Measurements from ENCODE around the gene LYST. TPM values are rescaled to one million over a fixed set of nuclear protein-coding genes. Genes with fewer than 3 reads are reported as not detected.

Gene LYST
- total and polyA plus RNA-seq, 2 of the 8 experiments (the other 6 are each of a cell fraction or from before 2014, with no cell fraction given): 0.29 to 0.58 TPM

DNA sequence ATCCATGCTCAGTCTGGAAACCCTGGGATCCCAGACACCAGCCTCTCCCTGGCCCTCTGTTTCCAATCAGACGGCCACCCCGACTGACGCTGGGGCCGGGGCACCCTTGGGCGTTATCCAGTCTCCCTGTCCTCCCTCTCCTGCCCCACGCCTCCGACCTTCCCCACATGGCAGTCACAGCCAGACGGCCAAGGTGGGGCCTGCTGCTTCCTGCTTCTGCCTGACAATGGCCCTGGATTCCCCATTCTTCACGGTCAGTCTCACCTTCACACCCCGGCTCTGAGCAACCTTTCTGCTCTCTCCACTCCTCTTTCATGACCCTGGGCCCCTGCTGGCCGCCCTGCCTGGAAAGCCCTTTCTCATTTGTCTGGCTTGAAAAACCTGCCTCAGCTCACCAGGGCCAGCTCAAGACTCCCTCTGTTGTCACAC lies 223.7 kb downstream of the LYST start:
- H3K4ac ChIP-seq (replicated peaks; ENCODE audit: insufficient read length, low read depth, low read length): no peak overlapping the region
- peak overlapping the region; percentile 41 for H2BK5ac ChIP-seq (ENCODE audit: low read depth, low read length)
- no peak overlapping the region; a peak in 1 of 8 replicates for H3K4me3 ChIP-seq (ENCODE audit: extremely low read depth in 1 of 4, insufficient read depth in 2 of 4, low read depth in 3 of 4, low read length in 4 of 4)
- POLR2A ChIA-PET (ENCODE audit: partially characterized antibody): interaction anchor here (1.4 to 1.6 kb wide), 2 partner anchors 8 to 9 kb away, joined by 3 to 4 read pairs; no protein-coding TSS in a partner anchor
- H4K8ac ChIP-seq (ENCODE audit: extremely low read depth, insufficient read depth, low read length): no peak overlapping the region
- no peaks in the 10 kb centered on the region for H3K36me3 ChIP-seq (ENCODE audit: control insufficient read depth in 2 of 4, insufficient read depth in 4 of 4, low read length in 3 of 4)
- peak overlapping the region; percentile 87 for H4K91ac ChIP-seq (replicated peaks; ENCODE audit: insufficient read length, low read length)
- H4K5ac ChIP-seq (ENCODE audit: insufficient read length, low read depth, low read length): no peak overlapping the region
- peak overlapping the region; percentile 72 for H3K18ac ChIP-seq (ENCODE audit: extremely low read depth, low read length)
- 0 out of 2 replicates have a peak overlapping the region, but pooled peaks have one; percentile 75 for H2AK5ac ChIP-seq (ENCODE audit: low read depth, low read length)
- H3K23me2 ChIP-seq (ENCODE audit: low read depth, low read length): no peaks in the 10 kb centered on the region
- H2BK15ac ChIP-seq (ENCODE audit: low read length): peak overlapping the region; percentile 88; the same call in 1 of the 2 replicates
- peak overlapping the region; percentile 97 for H2BK12ac ChIP-seq (ENCODE audit: low read depth, low read length)
- peaks cover 0 to 86% of the 10 kb centered on the region in 2 experiments; a peak in 3 of 4 replicates for H3K79me2 ChIP-seq (ENCODE audit: control insufficient read depth in 1 of 2, insufficient read depth in 2 of 2, low read length in 2 of 2)
- no peaks in the 10 kb centered on the region; the same call in 1 of the 2 replicates for H3K79me1 ChIP-seq (ENCODE audit: low read depth, low read length)
- H3K27me3 ChIP-seq (replicated peaks in 1 of 4; ENCODE audit: control insufficient read depth in 3 of 4, extremely low read depth in 1 of 4, insufficient read depth in 3 of 4, low read length in 3 of 4): no peaks in the 10 kb centered on the region
- CTCF ChIA-PET (ENCODE audit: partially characterized antibody): interaction anchor here (1.1 to 6.2 kb wide), 5 partner anchors 9 to 138 kb away, joined by 3 to 34 read pairs (median 4); no protein-coding TSS in a partner anchor
- H3K4me2 ChIP-seq (ENCODE audit: insufficient read depth in 1 of 2, low read depth in 2 of 2, low read length in 2 of 2): peak overlapping the region; percentile 51 to 68
- FAIRE-seq: no peak
- H3K23ac ChIP-seq (ENCODE audit: insufficient read length): no peak overlapping the region
- H3K9ac ChIP-seq (replicated peaks in 1 of 4; ENCODE audit: extremely low read depth in 1 of 4, low read depth in 3 of 4, low read length in 3 of 4): peak overlapping the region in 1 of 4 experiments; percentile 31; a peak in 1 of 7 replicates
- peak overlapping the region; percentile 91 for H2BK120ac ChIP-seq (replicated peaks; ENCODE audit: low read depth, low read length)
- WGBS, 2 experiments (ENCODE audit: extremely low coverage in 1 of 2, insufficient coverage in 1 of 2, insufficient read length in 1 of 2, insufficient replicate concordance in 2 of 2, low coverage in 1 of 2, low lambda C conversion rate in 2 of 2, missing lambda C conversion rate in 1 of 2): 42% methylated on average over 11 of the region's 11 CpGs; no CpG with 5 or more reads in 1 of the 2 experiments
- no peak overlapping the region for H2AFZ ChIP-seq (ENCODE audit: low read length)
- H3K4me1 ChIP-seq (replicated peaks in 1 of 4; ENCODE audit: control insufficient read depth in 3 of 4, insufficient read depth in 4 of 4, low read length in 3 of 4): peaks cover 18 to 47% (median 29%) of the 10 kb centered on the region in 4 experiments
- H3K14ac ChIP-seq (ENCODE audit: insufficient read length): no peak overlapping the region
- H3K27ac ChIP-seq (ENCODE audit: low read depth, low read length): peak overlapping the region; percentile 75; the same call in 1 of the 2 replicates
- no peak overlapping the region for H3K56ac ChIP-seq (replicated peaks; ENCODE audit: insufficient read length, low read depth, low read length)
- no peak for DNase-seq (ENCODE audit: low read depth in 1 of 2, low spot score in 2 of 2)
- H3K9me3 ChIP-seq (ENCODE audit: insufficient read depth in 2 of 2, low read depth in 1 of 2, low read length in 1 of 2): no peaks in the 10 kb centered on the region
- peaks cover 8 to 10% of the 10 kb centered on the region in 2 experiments for H4K20me1 ChIP-seq (replicated peaks in 1 of 2; ENCODE audit: control insufficient read depth in 1 of 2, insufficient read depth in 2 of 2, low read length in 2 of 2)
- H2BK20ac ChIP-seq (ENCODE audit: low read length): peak overlapping the region; percentile 77
- TF ChIP-seq SP1 (IDR thresholded peaks at IDR 0.05; ENCODE audit: low read depth, low read length) (no peak), SP4 (IDR thresholded peaks at IDR 0.05; ENCODE audit: low read length) (no peak), CBX8 (IDR thresholded peaks at IDR 0.05; ENCODE audit: borderline replicate concordance, low read depth, low read length) (no peak), RAD21 (IDR thresholded peaks at IDR 0.05 in 1 of 2, conservative IDR thresholded peaks at IDR 0.05 in 1 of 2; ENCODE audit: low read depth in 2 of 2, low read length in 2 of 2) (peak; percentile 22 to 34; a peak in 3 of 4 replicates), MAFK (IDR thresholded peaks at IDR 0.05; ENCODE audit: low read depth, low read length) (no peak), SAP30 (IDR thresholded peaks at IDR 0.05; ENCODE audit: insufficient read depth, insufficient replicate concordance, low read length) (no peak), HDAC2 (IDR thresholded peaks at IDR 0.05; ENCODE audit: borderline replicate concordance in 1 of 2, low read depth in 2 of 2, low read length in 2 of 2) (0 out of 4 replicates have a peak, but pooled peaks of 1 of the 2 experiments have one; percentile 26), CEBPB (IDR thresholded peaks at IDR 0.05; ENCODE audit: low read depth, low read length) (no peak), CHD1 (IDR thresholded peaks at IDR 0.05; ENCODE audit: low read depth, low read length) (no peak)
- TF ChIP-seq, protein P1, sequence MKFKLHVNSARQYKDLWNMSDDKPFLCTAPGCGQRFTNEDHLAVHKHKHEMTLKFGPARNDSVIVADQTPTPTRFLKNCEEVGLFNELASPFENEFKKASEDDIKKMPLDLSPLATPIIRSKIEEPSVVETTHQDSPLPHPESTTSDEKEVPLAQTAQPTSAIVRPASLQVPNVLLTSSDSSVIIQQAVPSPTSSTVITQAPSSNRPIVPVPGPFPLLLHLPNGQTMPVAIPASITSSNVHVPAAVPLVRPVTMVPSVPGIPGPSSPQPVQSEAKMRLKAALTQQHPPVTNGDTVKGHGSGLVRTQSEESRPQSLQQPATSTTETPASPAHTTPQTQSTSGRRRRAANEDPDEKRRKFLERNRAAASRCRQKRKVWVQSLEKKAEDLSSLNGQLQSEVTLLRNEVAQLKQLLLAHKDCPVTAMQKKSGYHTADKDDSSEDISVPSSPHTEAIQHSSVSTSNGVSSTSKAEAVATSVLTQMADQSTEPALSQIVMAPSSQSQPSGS (IDR thresholded peaks at IDR 0.05; ENCODE audit: low read length): no peak

Measured in H1 (cell line).